Spleen (tissue), 7 donors: Measurements from ENCODE around the gene GRM8.
"Not testable (repeated sequence)": the region's sequence is repeated elsewhere in the genome, so short reads cannot be mapped to it uniquely, and the experiment has no call there.

Experiments used
- POLR2AphosphoS5 ChIP-seq, 3 donors: sonication (generic); formaldehyde crosslinking; IDR thresholded peaks; one replicate each; pipeline ENCODE4 v1.5.1; 2017; ENCODE audit warnings: antibody characterized with exemption in 3 of 3
- TF ChIP-seq, protein P1 (sequence below), 11 experiments: fragments of 200-600 bp in 7 of 11; fragments of 450-650 bp in 4 of 11; sonication (generic) in 4 of 11; IDR thresholded peaks in 8 of 11; conservative IDR thresholded peaks in 3 of 11; 1 replicate in 7 of 11; 2 replicates in 4 of 11; pipeline versions ENCODE4 v1.4.0 to v1.8.0; 2016 to 2021; ENCODE audit warnings: antibody characterized with exemption in 11 of 11, inconsistent platforms in 4 of 11, mild to moderate bottlenecking in 1 of 11
- donor health status: DM: no; HTN: no; CAD: no; lungs with moderate emphysema.
- donor health status: DM: no; HTN: no; CAD: no.
- donor health status: DM: no; HTN: no; CAD: no.

DNA sequence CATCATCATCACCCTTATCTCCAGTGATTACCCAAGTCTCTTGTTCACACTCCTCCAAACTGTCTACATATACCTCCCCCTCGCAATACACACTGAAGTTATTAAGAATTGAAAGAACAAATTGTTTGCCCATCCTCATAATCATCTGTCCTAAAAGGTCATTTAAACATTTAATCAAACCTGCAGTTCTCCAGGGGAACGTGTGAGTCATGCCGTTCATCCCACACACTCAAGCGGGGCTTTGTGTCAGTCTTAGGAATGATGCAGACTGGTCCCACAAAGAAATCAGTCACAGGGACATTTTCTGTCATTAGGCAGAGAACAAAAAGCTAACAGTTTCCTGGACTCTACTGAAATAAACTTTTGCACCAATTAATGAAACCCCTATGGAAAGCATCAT, 365.2 kb downstream of the GRM8 start:
- TF ChIP-seq, protein P1, sequence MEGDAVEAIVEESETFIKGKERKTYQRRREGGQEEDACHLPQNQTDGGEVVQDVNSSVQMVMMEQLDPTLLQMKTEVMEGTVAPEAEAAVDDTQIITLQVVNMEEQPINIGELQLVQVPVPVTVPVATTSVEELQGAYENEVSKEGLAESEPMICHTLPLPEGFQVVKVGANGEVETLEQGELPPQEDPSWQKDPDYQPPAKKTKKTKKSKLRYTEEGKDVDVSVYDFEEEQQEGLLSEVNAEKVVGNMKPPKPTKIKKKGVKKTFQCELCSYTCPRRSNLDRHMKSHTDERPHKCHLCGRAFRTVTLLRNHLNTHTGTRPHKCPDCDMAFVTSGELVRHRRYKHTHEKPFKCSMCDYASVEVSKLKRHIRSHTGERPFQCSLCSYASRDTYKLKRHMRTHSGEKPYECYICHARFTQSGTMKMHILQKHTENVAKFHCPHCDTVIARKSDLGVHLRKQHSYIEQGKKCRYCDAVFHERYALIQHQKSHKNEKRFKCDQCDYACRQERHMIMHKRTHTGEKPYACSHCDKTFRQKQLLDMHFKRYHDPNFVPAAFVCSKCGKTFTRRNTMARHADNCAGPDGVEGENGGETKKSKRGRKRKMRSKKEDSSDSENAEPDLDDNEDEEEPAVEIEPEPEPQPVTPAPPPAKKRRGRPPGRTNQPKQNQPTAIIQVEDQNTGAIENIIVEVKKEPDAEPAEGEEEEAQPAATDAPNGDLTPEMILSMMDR (IDR thresholded peaks at IDR 0.05 in 8 of 11, conservative IDR thresholded peaks at IDR 0.05 in 3 of 11): not testable (repeated sequence)
- TF ChIP-seq POLR2AphosphoS5 (IDR thresholded peaks at IDR 0.05): not testable (repeated sequence)
